ENCODE measurements around the gene ANO2.

Gene ANO2

DNA sequence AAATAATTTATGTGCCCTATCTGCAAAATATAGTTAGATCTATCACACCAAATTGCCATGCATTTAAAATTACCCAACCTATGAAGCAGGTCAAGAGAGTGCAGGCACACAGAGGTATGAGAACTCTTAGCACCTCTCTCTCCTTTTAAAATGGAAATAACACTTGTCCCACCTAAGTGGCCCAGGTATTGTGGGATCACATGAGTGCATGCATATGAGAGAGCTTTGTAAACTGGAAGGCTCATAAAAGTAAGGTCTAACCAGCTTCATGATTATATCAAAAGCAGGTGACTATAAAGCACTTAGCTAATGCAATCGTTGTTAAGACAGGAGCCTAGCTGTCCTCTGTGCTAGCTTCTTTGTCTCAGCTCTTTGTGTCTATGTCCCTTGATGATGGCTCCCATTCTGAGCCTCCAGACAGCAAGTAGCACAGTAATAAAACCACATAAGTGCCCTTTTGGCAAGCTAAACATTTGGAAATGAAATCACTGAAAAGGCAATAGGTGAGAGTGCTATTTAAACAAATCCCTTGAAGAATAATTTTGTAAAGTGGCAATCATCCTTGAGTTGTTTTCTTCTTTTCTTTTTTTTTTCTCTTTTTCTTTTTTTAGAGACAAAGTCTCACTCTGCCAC lies 294.1 kb downstream of the ANO2 start:
- no peak for DNase-seq

DNA sequence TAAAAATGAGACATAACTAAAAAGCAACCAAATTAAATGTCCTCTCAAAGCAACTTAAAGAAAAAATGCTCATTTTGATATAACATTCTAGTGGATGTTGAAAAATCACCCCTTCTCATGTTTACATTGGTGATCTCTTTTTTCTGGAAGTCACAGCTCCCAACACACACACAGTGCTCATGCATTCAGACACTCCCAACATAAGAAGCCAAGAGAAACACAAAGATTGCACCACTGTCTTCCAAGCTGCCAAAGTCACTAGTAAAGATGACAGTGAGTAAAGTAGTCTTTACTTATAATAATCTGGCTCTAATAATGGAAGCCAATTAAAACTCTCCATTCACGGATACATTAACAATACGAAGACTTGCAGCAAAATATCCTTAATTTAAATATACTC lies 294.8 kb downstream of the ANO2 start:
- DNase-seq = no peak

DNA sequence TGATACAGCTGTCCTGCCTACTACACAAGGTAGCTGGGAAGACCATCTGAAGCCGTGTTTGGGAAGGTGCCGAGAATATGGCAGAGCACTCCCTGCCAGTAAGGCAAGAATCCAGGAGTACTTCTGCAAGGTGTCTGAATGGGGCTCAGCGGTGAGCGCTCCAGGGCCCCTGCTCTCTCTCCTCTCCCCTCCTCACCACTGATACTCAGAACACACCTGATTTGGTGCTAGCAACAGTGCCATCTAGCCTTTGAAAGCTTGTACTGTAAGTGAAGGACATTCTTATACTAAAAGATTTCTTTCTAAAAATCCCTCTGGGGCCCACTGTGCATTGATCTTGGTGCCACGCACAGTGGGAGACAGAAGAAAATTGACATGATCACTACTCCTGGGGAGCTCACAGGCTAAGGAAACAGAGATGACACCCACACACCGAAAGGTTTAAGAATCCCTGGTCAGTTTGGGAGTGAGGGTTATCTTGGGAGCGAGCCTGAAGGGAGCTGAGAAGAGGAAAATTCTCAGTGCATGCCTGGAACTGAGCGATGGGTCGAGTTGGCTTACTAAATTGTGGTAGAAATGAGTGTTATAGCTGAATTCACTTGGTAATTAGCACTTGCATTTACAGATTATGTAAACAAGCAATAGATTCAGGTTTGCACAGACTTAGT lies 296.2 kb downstream of the ANO2 start:
- DNase-seq = peak; percentile 42

DNA sequence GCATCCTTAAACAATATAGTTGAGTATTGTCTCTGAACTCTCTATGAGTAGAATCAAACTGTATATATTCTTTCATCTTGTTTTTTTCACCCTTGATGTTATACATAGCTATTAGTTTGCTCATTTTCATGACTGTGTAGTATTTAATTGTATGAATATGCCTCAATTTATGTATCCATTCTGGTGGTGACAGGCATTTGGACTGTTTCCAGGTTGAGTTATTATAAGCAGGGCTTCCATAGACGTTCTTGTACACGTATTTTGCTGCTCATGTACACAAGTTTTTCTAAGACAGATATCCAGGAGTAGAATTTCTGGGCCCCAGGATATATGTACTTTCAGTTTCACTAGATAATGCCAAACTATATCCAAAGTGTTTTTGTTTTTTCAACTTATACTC lies 301.8 kb downstream of the ANO2 start:
- DNase-seq = no peak

DNA sequence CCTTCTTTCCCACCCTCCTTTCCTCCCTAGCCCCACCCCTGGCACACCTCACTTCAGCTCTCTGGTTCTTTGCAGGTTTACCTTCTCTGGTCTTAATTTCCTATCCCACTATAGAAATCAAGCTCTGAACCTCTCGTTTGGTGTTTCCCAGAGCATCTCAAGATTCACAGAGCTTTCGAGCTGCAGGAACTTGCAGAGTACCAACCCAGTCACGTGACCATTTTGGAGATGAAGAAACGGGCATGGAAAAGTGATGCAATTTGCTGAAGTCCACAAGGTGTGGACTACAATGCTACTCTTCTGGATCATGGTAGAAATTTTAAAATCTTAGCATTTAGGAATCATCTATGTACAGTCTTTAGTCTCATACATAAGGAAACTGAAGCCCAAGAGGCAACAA lies 307.4 kb downstream of the ANO2 start:
- DNase-seq = no peak

DNA sequence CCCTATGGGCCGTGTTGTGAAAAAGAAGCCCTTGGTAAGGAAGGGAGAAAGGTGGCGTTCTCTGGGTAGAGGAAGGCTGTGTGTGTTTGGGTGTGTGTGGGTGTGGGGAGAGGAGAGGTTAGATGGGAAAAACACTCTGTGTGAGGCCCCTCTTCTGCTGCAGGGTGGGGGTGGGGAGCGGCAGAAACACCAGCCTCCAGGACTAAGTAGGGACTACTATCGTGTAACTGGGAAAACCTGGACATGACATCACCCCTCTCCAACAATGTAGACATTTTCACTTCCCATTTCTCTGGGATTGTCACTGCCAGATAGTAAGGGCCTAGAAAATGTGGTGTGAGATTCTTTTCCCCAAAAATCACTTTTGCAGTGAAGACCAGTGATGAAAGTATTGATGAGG lies 308.2 kb downstream of the ANO2 start:
- no peak for DNase-seq

DNA sequence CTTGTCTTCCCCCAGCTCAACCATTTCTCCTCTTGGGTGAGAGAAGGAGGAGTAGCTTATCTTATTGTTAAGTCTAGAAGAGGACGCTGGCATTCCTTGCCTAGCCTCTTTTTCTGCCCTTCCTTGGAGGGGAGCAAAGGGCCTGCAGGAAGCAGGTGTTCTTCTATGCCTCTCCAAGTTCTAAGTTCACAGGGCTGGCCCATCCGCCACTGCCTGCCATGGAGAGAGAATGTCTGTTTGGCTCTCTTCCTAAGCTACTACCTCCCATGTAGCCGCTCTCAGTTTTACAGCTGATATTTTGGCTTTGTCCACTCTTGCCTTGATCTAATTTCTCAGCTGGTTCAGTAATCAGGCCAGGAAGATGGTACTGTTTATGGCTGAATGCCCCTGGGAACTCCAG lies 312.0 kb downstream of the ANO2 start:
- DNase-seq = no peak

DNA sequence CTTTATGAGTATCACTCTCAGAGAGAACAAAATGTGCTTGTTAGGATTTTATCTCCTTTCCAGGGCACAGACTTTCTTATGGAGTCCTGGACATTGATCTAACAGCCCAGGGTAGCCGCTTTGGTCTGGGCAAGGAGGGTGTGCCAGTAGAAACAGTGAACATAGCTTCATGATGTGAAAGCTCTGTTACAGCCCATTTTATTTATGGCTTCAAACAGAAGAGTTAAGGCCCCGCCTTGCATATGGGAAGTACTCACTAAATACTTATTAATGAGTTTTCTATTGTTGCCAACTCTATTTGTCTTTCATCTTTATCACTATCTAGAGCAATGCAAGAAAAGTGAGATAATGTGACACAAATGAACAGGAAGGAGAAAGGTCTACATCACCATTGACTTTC lies 312.6 kb downstream of the ANO2 start:
- no peak for DNase-seq

DNA sequence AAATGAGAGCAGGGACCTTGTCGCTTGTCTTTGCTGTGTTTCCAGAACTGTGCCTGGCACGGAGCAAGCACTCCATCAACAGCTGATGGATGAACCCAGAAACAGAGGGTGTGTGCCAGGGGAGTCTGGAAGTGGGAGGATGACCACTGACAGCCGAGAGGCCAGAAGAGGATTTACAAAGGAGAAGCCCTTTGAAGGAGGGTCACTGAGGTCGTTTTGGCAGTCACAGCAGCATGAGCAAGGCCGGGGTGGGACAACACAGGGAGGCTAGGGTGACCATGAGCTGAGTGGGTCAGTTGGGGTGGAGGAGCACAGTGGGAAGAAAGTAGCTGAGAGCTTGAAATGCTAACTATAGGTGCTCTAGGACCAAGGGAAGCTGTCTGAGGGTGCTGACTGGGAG lies 313.6 kb downstream of the ANO2 start:
- DNase-seq = no peak

DNA sequence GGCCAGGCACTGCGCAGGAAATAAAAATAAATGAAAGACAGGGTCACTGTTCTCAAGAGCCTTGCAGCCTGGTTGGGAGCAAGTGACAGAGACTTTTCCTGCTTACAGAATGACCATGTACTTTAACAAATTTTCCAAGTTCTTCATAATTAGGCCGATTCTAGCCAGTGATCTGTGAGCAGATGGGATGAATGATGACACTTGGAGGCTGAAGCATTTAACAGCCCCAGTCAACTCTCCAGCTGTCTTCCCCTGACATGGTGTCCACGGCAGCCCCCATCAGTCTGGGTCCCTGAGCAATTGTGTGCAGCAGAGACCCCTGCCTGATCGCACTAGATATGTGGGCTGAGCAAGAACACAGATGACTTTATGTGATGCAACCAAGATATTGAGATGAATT lies 314.3 kb downstream of the ANO2 start:
- no peak for DNase-seq

DNA sequence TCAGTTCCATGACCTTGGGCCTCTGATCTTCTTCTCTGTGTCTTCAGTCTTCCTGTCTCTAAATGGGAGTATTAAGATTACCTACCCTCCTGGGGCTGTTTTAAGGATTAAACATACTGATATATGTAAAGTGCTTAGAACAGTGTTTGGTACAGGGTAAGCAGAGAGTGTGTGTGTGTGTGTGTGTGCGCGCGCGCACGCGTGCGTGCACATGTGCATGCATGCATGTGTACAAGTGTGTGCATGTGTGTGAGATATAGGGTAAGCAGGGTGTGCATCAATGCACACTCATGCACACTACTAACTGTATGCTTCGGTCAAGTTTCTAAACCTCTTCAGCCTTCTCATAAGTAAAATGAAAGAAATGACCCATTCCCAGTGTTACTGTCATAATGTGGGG lies 316.6 kb downstream of the ANO2 start:
- DNase-seq = no peak

DNA sequence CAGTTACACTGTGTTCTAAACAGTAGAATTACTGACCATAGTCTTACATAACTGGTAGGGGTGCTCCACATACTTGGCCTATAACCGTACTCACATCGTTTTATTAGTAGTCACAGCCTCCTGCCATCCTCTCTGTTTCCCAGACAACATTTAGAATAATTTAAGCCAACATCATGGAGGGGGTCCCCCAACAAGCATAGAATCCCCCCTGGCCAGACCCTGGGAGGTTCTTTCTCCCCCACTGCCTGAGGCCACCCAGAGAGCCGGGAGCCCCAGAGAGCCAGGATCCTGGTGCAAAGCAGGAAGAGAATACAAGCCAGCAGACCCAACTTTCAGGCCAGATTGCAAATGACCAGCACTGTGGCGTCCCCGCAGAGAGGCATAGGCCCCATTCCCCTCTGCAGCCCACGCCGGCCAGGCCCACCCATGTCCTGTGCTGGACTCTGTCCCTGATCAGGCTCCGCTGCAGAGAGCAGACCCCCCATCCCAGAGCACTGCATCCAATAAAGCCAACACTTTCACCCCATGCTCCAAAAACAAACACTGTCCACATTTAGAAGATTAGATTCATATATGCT lies 317.9 kb downstream of the ANO2 start:
- DNase-seq = no peak

DNA sequence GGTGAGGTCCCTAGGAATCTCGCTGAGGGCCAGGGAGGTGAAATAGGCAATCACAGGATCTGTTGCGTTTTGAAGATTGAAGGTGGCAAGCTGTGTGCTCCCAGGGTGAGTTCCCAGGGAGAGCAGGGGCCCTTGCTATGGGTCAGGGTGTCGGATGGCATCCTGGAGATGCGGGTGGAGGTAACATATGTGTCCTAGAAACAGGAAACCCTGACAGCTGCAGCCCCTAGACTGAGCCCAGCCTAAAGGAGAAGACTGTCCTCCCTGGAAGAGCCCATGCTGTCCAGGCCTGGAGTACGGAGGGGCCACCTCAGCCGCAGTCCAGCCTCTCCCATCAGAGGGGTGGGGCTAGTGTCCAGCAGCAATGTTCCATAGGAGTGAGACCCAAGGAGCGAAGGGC lies 318.9 kb downstream of the ANO2 start:
- DNase-seq = no peak

DNA sequence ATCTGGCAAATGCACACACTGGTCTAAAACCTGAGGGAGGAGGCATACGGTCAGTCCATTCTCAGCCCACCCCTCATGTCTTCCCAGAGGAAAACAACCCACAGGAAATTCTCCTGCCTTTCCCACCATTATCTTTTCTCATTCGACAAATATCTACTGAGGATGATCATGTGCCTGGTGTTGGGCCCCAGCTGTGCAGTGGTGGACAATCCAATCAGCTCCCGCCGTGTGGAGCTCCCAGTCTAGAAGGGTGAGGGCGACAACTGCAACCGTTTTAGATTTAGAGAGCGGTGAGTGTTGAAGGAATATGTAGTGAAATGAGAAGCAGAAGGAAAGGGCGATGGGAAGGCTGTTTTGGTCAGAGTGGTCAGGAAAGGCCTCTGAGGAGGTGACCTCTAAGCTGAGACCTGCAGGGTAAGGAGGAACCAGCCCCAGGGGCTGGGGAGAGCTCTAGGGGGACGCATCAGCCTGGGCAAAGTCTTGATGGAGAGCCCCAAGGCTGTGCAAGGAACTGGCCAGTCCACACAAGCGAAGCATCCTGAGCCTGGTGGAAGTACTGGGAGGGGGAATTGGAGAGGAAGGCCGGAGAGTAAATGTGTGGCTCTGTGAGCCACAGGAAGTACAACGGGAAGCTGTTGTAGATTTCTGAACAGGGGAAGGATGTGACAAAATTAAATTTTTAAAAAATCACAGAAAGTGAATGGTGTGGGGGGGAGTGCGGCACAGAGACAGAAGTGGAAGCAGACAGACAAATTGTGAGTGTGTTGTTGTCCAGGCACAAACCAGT lies 320.4 kb downstream of the ANO2 start:
- no peak for DNase-seq

DNA sequence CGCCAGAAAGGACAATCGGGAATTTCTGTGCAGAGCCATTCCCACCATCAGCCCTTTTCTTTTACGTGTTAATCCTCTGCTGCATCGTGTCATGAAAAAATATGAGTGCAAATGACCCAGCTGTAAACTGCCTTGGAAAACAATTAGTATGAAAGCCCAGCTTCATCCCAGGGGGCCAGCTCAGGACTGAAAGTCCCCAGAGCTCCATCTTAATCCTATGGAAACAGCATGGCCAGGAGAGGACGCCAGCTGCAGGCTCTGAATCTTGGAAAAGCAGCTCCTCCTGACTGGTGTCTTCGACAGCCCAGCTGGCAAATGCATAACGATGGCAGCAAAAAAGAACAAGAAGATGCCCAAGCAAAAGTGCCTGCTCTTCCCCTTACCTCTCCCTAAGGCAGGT lies 321.6 kb downstream of the ANO2 start:
- no peak for DNase-seq

DNA sequence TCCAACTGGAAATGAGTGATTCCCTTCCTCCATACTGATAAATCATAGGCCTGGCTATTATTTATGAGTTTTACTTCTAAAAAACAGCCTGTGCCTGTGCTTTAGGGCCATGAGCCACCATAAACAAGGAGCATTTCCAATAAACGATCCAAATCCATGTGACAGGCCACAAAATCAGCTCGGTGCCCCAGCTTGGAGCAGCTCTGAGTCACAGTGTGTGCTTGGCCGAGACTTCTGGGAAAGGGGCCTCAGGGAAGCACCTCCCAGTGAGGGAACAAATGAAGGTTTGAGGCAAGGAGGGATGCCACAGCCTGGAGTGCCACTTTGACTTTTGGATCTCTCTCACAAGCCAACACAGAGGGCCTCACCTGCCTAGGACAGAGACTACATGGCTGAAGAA lies 322.8 kb downstream of the ANO2 start:
- no peak for DNase-seq

DNA sequence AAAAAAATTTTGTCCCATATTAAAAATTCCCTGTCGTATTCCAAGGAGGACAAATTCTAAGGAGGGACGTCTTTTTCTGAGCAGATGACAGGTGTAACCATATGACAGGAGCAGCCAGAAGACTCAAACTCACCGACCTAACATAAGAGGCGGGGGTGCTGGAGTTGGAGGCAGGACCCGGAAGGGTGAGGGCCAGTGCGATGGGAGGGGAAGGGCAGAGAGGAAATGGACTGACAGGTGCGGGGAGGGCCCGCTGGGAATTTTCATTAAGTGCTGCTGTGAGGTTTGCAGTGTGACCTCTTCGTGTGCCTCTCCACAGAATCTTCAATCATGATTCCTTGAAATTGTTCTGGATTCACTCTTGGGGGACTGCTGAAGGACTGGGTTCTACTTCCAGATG lies 323.7 kb downstream of the ANO2 start:
- no peak for DNase-seq

DNA sequence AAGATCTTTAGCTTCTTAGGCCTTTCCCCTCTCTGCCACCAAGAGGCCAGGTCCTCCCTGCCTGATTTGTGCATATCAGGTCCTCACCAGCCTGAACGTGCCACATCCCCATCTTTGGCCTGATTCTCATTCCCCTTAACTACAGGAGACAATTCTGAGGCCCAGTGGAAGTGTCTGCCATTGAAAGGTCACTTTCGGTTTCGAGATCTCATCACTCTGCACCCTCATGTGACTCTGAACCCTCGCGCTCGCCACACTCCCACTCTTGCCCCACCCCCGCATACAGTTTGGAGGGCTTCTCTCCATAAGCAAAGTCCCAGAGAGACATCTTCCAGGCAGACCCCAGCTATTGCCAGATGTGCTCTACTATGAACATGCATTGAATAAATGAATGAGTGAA lies 324.2 kb downstream of the ANO2 start:
- DNase-seq = no peak

DNA sequence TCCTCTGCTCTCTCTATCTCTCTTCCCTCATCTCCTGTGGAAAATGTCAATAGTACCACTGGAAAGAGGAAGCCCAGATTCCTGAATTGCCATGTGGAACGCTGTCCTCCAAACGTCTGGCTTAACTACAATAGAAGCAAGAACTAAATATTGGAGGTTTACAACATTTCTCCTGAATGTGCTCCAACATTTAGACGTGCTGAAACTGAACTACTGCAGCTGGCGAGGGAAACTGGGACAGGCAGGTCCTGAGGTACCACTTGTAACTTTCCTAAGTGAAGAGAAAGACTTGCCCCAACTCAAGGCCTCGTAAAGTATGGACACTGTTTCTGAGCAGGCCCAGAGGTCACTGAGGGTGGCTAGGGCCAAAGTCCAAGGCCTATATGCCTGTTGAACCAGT lies 325.4 kb downstream of the ANO2 start:
- DNase-seq = no peak

DNA sequence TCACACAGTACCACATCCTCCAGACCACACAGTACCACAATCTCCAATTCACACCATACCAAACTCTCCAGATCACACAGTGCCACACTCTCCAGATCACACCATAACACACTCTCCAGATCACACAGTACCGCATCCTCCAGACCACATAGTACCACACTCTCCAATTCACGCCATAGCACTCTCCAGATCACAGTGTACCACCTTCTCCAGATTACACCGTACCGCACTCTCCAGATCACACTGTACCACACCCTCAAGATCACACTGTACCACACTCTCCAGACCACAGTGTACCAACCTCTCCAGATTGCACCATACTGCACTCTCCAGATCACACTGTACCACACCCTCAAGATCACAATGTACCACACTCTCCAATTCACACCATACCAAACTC lies 328.2 kb downstream of the ANO2 start:
- no peak for DNase-seq

DNA sequence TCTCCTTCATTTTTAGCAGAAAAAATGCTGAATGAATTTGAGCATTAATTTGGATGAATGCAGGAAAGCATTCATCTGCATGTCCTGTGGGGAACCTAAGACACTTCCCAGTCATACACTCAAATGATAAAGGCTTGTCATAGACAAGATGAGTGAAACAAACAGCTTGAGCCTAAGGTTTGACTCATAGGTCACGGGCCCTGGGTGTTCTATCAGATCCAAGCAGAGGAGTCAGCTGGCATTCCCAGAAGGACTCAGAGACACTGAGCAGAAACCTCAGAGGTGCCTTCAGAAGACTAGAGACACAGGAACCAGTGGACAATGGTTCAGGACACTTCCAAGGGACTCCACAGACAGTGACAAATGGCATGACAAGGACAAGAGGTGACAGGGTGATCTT lies 329.3 kb downstream of the ANO2 start:
- no peak for DNase-seq

DNA sequence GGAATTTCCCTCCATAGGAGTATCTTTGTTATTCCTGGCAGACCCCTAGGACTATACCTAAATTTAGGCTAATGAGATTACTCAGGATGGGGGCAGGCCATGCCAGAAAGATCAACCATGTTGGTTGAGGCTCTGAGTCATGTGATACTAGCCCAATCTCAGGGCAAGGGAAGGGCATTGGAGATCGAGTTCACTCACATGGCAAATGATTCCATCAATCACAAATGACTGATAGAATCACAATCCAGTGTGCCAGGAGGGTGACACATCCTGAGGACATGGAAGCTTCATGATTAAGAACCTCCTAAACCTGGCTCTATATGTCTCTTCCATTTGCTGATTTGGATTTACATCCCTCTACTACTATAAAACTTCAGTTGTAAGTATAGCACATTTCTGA lies 330.8 kb downstream of the ANO2 start:
- DNase-seq = no peak

DNA sequence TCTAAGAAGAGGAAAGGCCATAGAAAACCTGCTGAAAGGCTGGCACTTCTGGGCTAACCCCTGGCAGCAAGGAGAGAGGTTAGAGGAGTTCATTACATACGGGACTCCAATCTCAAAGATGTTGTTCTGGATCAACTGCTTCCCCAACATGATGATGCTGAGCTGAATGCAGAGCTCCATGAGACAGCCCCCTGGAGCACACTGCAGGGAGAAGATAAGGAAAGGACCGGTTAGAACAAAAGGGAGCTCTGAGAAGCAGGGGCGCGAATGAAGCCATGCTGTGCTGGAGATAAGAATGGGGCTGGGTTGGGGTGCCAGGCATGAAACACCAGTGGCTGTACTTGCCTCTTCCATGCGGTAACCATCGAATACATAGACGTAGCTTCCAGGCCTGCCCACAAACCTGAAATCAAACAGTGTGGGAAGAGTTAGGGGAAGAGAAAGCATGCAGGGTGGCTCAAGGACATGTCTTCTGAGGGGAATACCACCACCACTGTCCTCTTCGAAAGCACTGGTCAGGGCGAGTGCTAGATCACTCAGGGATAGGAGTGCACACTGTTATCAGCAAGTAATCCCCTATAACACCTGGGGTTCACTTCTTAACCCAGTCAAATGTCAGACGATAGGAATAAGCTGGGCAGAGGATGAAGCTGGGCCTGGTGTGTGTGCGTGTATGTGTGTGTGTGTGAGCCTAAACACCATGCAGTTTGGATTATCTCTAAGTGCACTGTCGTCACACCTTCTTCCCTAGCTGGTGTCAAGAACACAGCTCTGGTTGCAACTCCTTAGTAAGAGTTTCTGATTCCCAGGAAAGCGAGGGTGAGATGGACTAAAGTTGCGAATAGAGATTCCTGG lies 332.3 kb downstream of the ANO2 start:
- no peak for DNase-seq

Measured in NCI-H748 treated with DMSO at 0.1 percent for 48 hours (cell line).